HCT116 (cell line): Measurements from ENCODE around the gene PRRT4. TPM values are rescaled to one million over a fixed set of nuclear protein-coding genes. Genes with fewer than 3 reads are reported as not detected.

Experiments used
- ATAC-seq: fragments of 200-7000 bp; cut with Tn5 transposase; 2 replicates; pipeline ENCODE4 v1.9.1; 2020; ENCODE audit warnings: mild to moderate bottlenecking, moderate library complexity
- BruUV-seq: library from RNA; stranded (reverse); fragments of 400-500 nt; replicated peaks from 2 replicates; lab custom pipeline; 2021; lab: Mats Ljungman, UMichigan
- CTCF ChIA-PET: fragments of 300-600 bp; sonication (Branson Sonifier 250); formaldehyde crosslinking; loops from one replicate; lab custom pipeline; 2021; ENCODE audit warnings: antibody characterized with exemption; lab: Charles Lee
- POLR2A ChIA-PET: fragments of 300-600, 350-600 bp; sonication (Branson Sonifier 250); formaldehyde crosslinking; loops from one replicate; lab custom pipeline; 2021; ENCODE audit warnings: antibody characterized with exemption; lab: Charles Lee
- RAD21 ChIA-PET, 2 experiments: fragments of 300-600 bp; sonication (Branson Sonifier 250); formaldehyde crosslinking; loops; one replicate each; lab custom pipeline; 2023; ENCODE audit warnings: low total read pairs in 2 of 2; ENCODE audit not compliant: uncharacterized antibody in 2 of 2, unreplicated experiment in 2 of 2, low non-redundant PET in 1 of 2; lab: Charles Lee
- DNase-seq: peaks from one replicate; pipeline ENCODE4 v3.0.0-alpha.2; 2010; ENCODE audit warnings: low read depth, low spot score
- H2AFZ ChIP-seq: fragments of 200-600 bp; shearing (Covaris generic), sonication (generic); 2 replicates; pipeline ENCODE4 v1.6.1; 2017; ENCODE audit warnings: low read depth, mixed run types, mixed read lengths, antibody characterized with exemption, low read length; ENCODE audit not compliant: poor library complexity, severe bottlenecking
- H3K27ac ChIP-seq: 2 replicates; pipeline ENCODE4 v1.5.1; 2012; ENCODE audit warnings: low read depth, low read length
- H3K27me3 ChIP-seq: fragments of 200-600 bp; sonication (generic); 2 replicates; pipeline ENCODE4 v1.6.1; 2016; ENCODE audit warnings: mixed run types, low read length, mixed read lengths; ENCODE audit not compliant: insufficient read depth
- H3K36me3 ChIP-seq, 2 experiments: fragments of 200-500 bp in 1 of 2; fragments of 200-600 bp in 1 of 2; sonication (Bioruptor generic) in 1 of 2; sonication (generic) in 1 of 2; 2 replicates each; pipeline versions ENCODE4 v1.5.1 to v1.6.1; 2014 to 2016; ENCODE audit warnings: low read length in 2 of 2, inconsistent platforms in 1 of 2, mixed read lengths in 1 of 2, mixed run types in 1 of 2; ENCODE audit not compliant: insufficient read depth in 2 of 2, control insufficient read depth in 1 of 2
- H3K4me1 ChIP-seq, 2 experiments: fragments of 200-600 bp in 1 of 2; sonication (generic) in 1 of 2; 2 replicates each; pipeline versions ENCODE4 v1.5.1 to v1.6.1; 2012 to 2017; ENCODE audit warnings: low read length in 2 of 2, inconsistent platforms in 1 of 2, mild to moderate bottlenecking in 1 of 2, mixed read lengths in 1 of 2, mixed run types in 1 of 2, moderate library complexity in 1 of 2; ENCODE audit not compliant: insufficient read depth in 2 of 2, control insufficient read depth in 1 of 2
- H3K4me2 ChIP-seq: fragments of 200-600 bp; sonication (generic); 2 replicates; pipeline ENCODE4 v1.6.1; 2017; ENCODE audit warnings: mixed run types, low read length, mixed read lengths
- H3K4me3 ChIP-seq, 2 experiments: fragments of 200-600 bp in 1 of 2; sonication (generic) in 1 of 2; replicated peaks in 1 of 2; 2 replicates each; pipeline ENCODE4 v1.5.1; 2011 to 2016; ENCODE audit warnings: low read length in 2 of 2, control low read depth in 1 of 2, low read depth in 1 of 2, mild to moderate bottlenecking in 1 of 2, mixed read lengths in 1 of 2, mixed run types in 1 of 2
- H3K79me2 ChIP-seq: fragments of 200-600 bp; sonication (generic); 2 replicates; pipeline ENCODE4 v1.6.1; 2017; ENCODE audit warnings: mild to moderate bottlenecking, mixed run types, low read length, moderate library complexity, mixed read lengths; ENCODE audit not compliant: insufficient read depth
- H3K9ac ChIP-seq: fragments of 200-600 bp; sonication (generic); 2 replicates; pipeline ENCODE4 v1.6.1; 2016; ENCODE audit warnings: low read length, mixed read lengths
- H3K9me2 ChIP-seq: fragments of 200-600 bp; sonication (generic), shearing (Covaris generic); 2 replicates; pipeline ENCODE4 v1.6.1; 2017; ENCODE audit warnings: mixed run types, mild to moderate bottlenecking, moderate library complexity; ENCODE audit not compliant: insufficient read depth
- H3K9me3 ChIP-seq, 2 experiments: fragments of 200-500 bp in 1 of 2; fragments of 200-600 bp in 1 of 2; sonication (Bioruptor generic) in 1 of 2; sonication (generic) in 1 of 2; 2 replicates each; pipeline ENCODE4 v1.6.1; 2014 to 2017; ENCODE audit warnings: low read length in 2 of 2, mixed read lengths in 2 of 2, inconsistent platforms in 1 of 2, low read depth in 1 of 2, mild to moderate bottlenecking in 1 of 2, mixed run types in 1 of 2, moderate library complexity in 1 of 2; ENCODE audit not compliant: control insufficient read depth in 1 of 2, insufficient read depth in 1 of 2
- H4K20me1 ChIP-seq: fragments of 200-600 bp; sonication (generic), shearing (Covaris generic); 2 replicates; pipeline ENCODE4 v1.6.1; 2017; ENCODE audit warnings: mixed run types, mild to moderate bottlenecking, moderate library complexity; ENCODE audit not compliant: insufficient read depth
- ATF3 ChIP-seq: IDR thresholded peaks from 2 replicates; pipeline ENCODE4 v1.6.1; 2012
- CBX3 ChIP-seq: IDR thresholded peaks from 2 replicates; pipeline ENCODE4 v1.6.1; 2012; ENCODE audit warnings: low read depth
- CEBPB ChIP-seq: IDR thresholded peaks from 2 replicates; pipeline ENCODE4 v1.6.1; 2012; ENCODE audit warnings: low read depth
- EZH2phosphoT487 ChIP-seq: fragments of 200-600 bp; IDR thresholded peaks from 2 replicates; pipeline ENCODE4 v1.6.1; 2018; ENCODE audit warnings: antibody characterized with exemption, borderline replicate concordance
- FOSL1 ChIP-seq: IDR thresholded peaks from 2 replicates; pipeline ENCODE4 v1.6.1; 2012; ENCODE audit warnings: low read depth
- JUND ChIP-seq: IDR thresholded peaks from 2 replicates; pipeline ENCODE4 v1.6.1; 2012
- POLR2A ChIP-seq: IDR thresholded peaks from 2 replicates; pipeline ENCODE4 v1.7.0; 2011; ENCODE audit warnings: borderline replicate concordance; ENCODE audit not compliant: insufficient read depth, insufficient read length; ENCODE audit errors: extremely low read depth
- POLR2AphosphoS5 ChIP-seq: IDR thresholded peaks from 2 replicates; pipeline ENCODE4 v1.6.1; 2011; ENCODE audit warnings: mild to moderate bottlenecking, low read depth, low read length, moderate library complexity
- RAD21 ChIP-seq: IDR thresholded peaks from 2 replicates; pipeline ENCODE4 v1.6.1; 2012; ENCODE audit warnings: low read depth, mild to moderate bottlenecking
- REST ChIP-seq: IDR thresholded peaks from 2 replicates; pipeline ENCODE4 v1.6.1; 2012; ENCODE audit warnings: low read depth
- SRF ChIP-seq: IDR thresholded peaks from 2 replicates; pipeline ENCODE4 v1.6.1; 2012; ENCODE audit warnings: low read depth
- YY1 ChIP-seq: IDR thresholded peaks from 2 replicates; pipeline ENCODE4 v1.6.1; 2011; ENCODE audit warnings: low read length, low read depth, moderate library complexity, mild to moderate bottlenecking; ENCODE audit not compliant: insufficient replicate concordance; ENCODE audit errors: extremely low read depth
- ZBTB33 ChIP-seq: IDR thresholded peaks from 2 replicates; pipeline ENCODE4 v1.6.1; 2011; ENCODE audit warnings: mild to moderate bottlenecking, low read length, moderate library complexity; ENCODE audit not compliant: insufficient replicate concordance; ENCODE audit errors: extremely low read depth
- ZFX ChIP-seq: fragments of 450-650 bp; IDR thresholded peaks from 2 replicates; pipeline ENCODE4 v1.6.1; 2017
- intact Hi-C: fragments of 100-400 bp; cut with micrococcal nuclease; formaldehyde crosslinking; loops from 2 replicates; pipeline ENCODE4 v1.10.0; 2022
- total RNA-seq: library from RNA; stranded (reverse); gene quantifications from one replicate; pipeline ENCODE4 v1.2.1, GENCODE V29; 2021; ENCODE audit not compliant: unreplicated experiment
- TF ChIP-seq, protein P1 (sequence below), 3 experiments: fragments of 200-600 bp in 1 of 3; sonication (generic) in 1 of 3; IDR thresholded peaks in 2 of 3; conservative IDR thresholded peaks in 1 of 3; 2 replicates each; pipeline ENCODE4 v1.5.1; 2012 to 2017; ENCODE audit warnings: low read depth in 2 of 3, low read length in 2 of 3, antibody characterized with exemption in 1 of 3, borderline replicate concordance in 1 of 3, control low read depth in 1 of 3, mild to moderate bottlenecking in 1 of 3, mixed read lengths in 1 of 3, mixed run types in 1 of 3, moderate library complexity in 1 of 3; ENCODE audit not compliant: insufficient read depth in 1 of 3

PRRT4 gene
- total RNA-seq, 1 experiment from 2014 or later, result 4.0 TPM

- TF ChIP-seq, protein P1, sequence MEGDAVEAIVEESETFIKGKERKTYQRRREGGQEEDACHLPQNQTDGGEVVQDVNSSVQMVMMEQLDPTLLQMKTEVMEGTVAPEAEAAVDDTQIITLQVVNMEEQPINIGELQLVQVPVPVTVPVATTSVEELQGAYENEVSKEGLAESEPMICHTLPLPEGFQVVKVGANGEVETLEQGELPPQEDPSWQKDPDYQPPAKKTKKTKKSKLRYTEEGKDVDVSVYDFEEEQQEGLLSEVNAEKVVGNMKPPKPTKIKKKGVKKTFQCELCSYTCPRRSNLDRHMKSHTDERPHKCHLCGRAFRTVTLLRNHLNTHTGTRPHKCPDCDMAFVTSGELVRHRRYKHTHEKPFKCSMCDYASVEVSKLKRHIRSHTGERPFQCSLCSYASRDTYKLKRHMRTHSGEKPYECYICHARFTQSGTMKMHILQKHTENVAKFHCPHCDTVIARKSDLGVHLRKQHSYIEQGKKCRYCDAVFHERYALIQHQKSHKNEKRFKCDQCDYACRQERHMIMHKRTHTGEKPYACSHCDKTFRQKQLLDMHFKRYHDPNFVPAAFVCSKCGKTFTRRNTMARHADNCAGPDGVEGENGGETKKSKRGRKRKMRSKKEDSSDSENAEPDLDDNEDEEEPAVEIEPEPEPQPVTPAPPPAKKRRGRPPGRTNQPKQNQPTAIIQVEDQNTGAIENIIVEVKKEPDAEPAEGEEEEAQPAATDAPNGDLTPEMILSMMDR (IDR thresholded peaks at IDR 0.05 in 2 of 3, conservative IDR thresholded peaks at IDR 0.05 in 1 of 3; ENCODE audit: borderline replicate concordance in 1 of 3, insufficient read depth in 1 of 3, low read depth in 2 of 3, low read length in 2 of 3), result no peak
- TF ChIP-seq FOSL1 (no peak), EZH2phosphoT487 (no peak), CEBPB (no peak), JUND (no peak)
These were observed 12.1 kb upstream of the PRRT4 start (continued) for GRCh38 chr7:128373606-128374005.

- no peak overlapping the region for H3K9ac ChIP-seq
- H3K9me2 ChIP-seq, result no peaks in the 10 kb centered on the region
- DNase-seq, result no peak
- CTCF ChIA-PET, result interaction anchor here (4.4 kb wide), 1 partner anchor 11 kb away, joined by 19 read pairs; no protein-coding TSS in a partner anchor
- intact Hi-C loops, result no loop called here
- H4K20me1 ChIP-seq, result no peaks in the 10 kb centered on the region
- H3K79me2 ChIP-seq, result no peaks in the 10 kb centered on the region
- no peak overlapping the region for H2AFZ ChIP-seq
- H3K27ac ChIP-seq, result no peak overlapping the region
- no peak overlapping the region for H3K4me3 ChIP-seq
- no TSS peak for BruUV-seq
- H3K9me3 ChIP-seq, result no peaks in the 10 kb centered on the region
- no peaks in the 10 kb centered on the region for H3K4me1 ChIP-seq
- H3K27me3 ChIP-seq, result no peaks in the 10 kb centered on the region
- H3K36me3 ChIP-seq, result no peaks in the 10 kb centered on the region
- no peak overlapping the region for H3K4me2 ChIP-seq
- POLR2A ChIA-PET, result no interaction called here
- no peak for ATAC-seq
- RAD21 ChIA-PET, result no interaction called here
- TF ChIP-seq ZBTB33, result no peak
- no peak for TF ChIP-seq SRF
- TF ChIP-seq POLR2A, result no peak
- TF ChIP-seq JUND, result no peak
- TF ChIP-seq ATF3, result no peak
- TF ChIP-seq, protein P1 (IDR thresholded peaks at IDR 0.05 in 2 of 3, conservative IDR thresholded peaks at IDR 0.05 in 1 of 3; ENCODE audit: borderline replicate concordance in 1 of 3, insufficient read depth in 1 of 3, low read depth in 2 of 3, low read length in 2 of 3), result no peak
- TF ChIP-seq YY1, result no peak
- TF ChIP-seq REST, result no peak
- no peak for TF ChIP-seq RAD21
- no peak for TF ChIP-seq CBX3
- TF ChIP-seq ZFX, result no peak
- no peak for TF ChIP-seq EZH2phosphoT487
- TF ChIP-seq POLR2AphosphoS5, result no peak
These were observed 9.0 kb upstream of the PRRT4 start for GRCh38 chr7:128370491-128370890.
